Neutrophil (primary cell): Measurements from ENCODE around the gene C12orf57.

Source experiments
- H3K27ac ChIP-seq: fragments of 200-600 bp; sonication (generic); 2 replicates; pipeline ENCODE4 v1.5.1; 2016; ENCODE audit warnings: mild to moderate bottlenecking, moderate library complexity
- H3K27me3 ChIP-seq: fragments of 200-600 bp; sonication (generic); 2 replicates; pipeline ENCODE4 v1.6.0; 2016; ENCODE audit warnings: mild to moderate bottlenecking
- H3K36me3 ChIP-seq: fragments of 200-600 bp; sonication (generic); 2 replicates; pipeline ENCODE4 v1.5.1; 2017
- H3K4me1 ChIP-seq, 2 experiments: fragments of 200-600 bp in 1 of 2; sonication (generic) in 1 of 2; 1 replicate in 1 of 2; 2 replicates in 1 of 2; pipeline versions ENCODE4 v1.5.1 to v1.6.1; 2013 to 2016; ENCODE audit warnings: low read depth in 1 of 2, low read length in 1 of 2, mild to moderate bottlenecking in 1 of 2, moderate library complexity in 1 of 2; ENCODE audit not compliant: control insufficient read depth in 1 of 2, insufficient read depth in 1 of 2
- H3K4me3 ChIP-seq, 2 experiments: fragments of 200-600 bp in 1 of 2; sonication (generic) in 1 of 2; 1 replicate in 1 of 2; 2 replicates in 1 of 2; pipeline ENCODE4 v1.5.1; 2013 to 2016; ENCODE audit warnings: low read depth in 1 of 2, low read length in 1 of 2, mild to moderate bottlenecking in 1 of 2, moderate library complexity in 1 of 2
- H3K9me3 ChIP-seq: fragments of 200-600 bp; sonication (generic); 2 replicates; pipeline ENCODE4 v1.5.1; 2016
- CTCF ChIP-seq: fragments of 200-600 bp; sonication (generic); IDR thresholded peaks from 2 replicates; pipeline ENCODE4 v1.5.1; 2016; ENCODE audit warnings: antibody characterized with exemption

The C12orf57 gene

GRCh38 chr12:6965714-6966113 is 21.9 kb downstream of the C12orf57 start:
- TF ChIP-seq CTCF: no peak
- H3K4me3 ChIP-seq: no peak overlapping the region
- H3K9me3 ChIP-seq: no peaks in the 10 kb centered on the region
- H3K4me1 ChIP-seq: peaks cover 55 to 68% of the 10 kb centered on the region in 2 experiments
- peaks cover 53% of the 10 kb centered on the region for H3K36me3 ChIP-seq
- no peaks in the 10 kb centered on the region for H3K27me3 ChIP-seq
- peak overlapping the region; percentile 99 for H3K27ac ChIP-seq

GRCh38 chr12:6966351-6966750 is 22.5 kb downstream of the C12orf57 start:
- H3K27ac ChIP-seq: peak overlapping the region; percentile 1
- TF ChIP-seq CTCF: no peak
- peaks cover 55 to 66% of the 10 kb centered on the region in 2 experiments for H3K4me1 ChIP-seq
- H3K9me3 ChIP-seq: no peaks in the 10 kb centered on the region
- H3K27me3 ChIP-seq: no peaks in the 10 kb centered on the region
- H3K36me3 ChIP-seq: peaks cover 47% of the 10 kb centered on the region
- no peak overlapping the region for H3K4me3 ChIP-seq

- Histone ChIP-seq H3K27ac (no peak overlapping the region), H3K4me3 (no peak overlapping the region), H3K9me3 (no peaks in the 10 kb centered on the region), H3K27me3 (no peaks in the 10 kb centered on the region), H3K36me3 (peaks cover 39% of the 10 kb centered on the region), H3K4me1 (peaks cover 51 to 58% of the 10 kb centered on the region in 2 experiments)
- TF ChIP-seq CTCF: no peak
Measured at GRCh38 chr12:6967651-6968100, 23.9 kb downstream of the C12orf57 start.

- H3K27ac ChIP-seq: no peak overlapping the region
- no peaks in the 10 kb centered on the region for H3K27me3 ChIP-seq
- H3K4me3 ChIP-seq: no peak overlapping the region
- peaks cover 47 to 50% of the 10 kb centered on the region in 2 experiments for H3K4me1 ChIP-seq
- no peaks in the 10 kb centered on the region for H3K9me3 ChIP-seq
- no peak for TF ChIP-seq CTCF
- H3K36me3 ChIP-seq: peaks cover 39% of the 10 kb centered on the region
Measured at GRCh38 chr12:6968426-6968825, 24.6 kb downstream of the C12orf57 start.

- Histone ChIP-seq H3K27me3 (no peaks in the 10 kb centered on the region), H3K4me3 (peak overlapping the region; percentile 99), H3K4me1 (peaks cover 33 to 36% of the 10 kb centered on the region in 2 experiments), H3K27ac (peak overlapping the region; percentile 89), H3K9me3 (no peaks in the 10 kb centered on the region), H3K36me3 (peaks cover 51% of the 10 kb centered on the region)
- TF ChIP-seq CTCF: no peak
Measured at GRCh38 chr12:6970096-6970527, 26.3 kb downstream of the C12orf57 start.

DNA sequence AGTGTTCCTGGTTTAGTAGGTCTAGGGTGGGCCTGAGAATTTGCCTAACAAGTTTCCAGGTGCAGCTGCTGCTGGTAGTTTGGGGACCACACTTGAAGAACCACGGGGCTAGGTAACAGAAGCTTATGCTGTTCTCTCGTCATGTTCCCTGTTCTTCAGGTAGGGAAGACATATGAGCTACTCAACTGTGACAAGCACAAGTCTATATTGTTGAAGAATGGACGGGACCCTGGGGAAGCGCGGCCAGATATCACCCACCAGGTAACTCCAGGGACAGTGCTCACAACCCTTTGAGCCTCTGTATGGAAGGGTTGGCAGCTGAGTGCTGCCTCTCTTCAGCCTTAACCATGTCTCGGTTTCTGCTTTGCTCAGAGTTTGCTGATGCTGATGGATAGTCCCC is 30.4 kb downstream of the C12orf57 start:
- H3K9me3 ChIP-seq: no peaks in the 10 kb centered on the region

More for the DNA sequence above, 30.4 kb downstream of the C12orf57 start:
- H3K27me3 ChIP-seq: no peaks in the 10 kb centered on the region
- H3K36me3 ChIP-seq: peaks cover 53% of the 10 kb centered on the region
- H3K27ac ChIP-seq: no peak overlapping the region
- no peak for TF ChIP-seq CTCF
- no peak overlapping the region for H3K4me3 ChIP-seq
- H3K4me1 ChIP-seq: peaks cover 23 to 27% of the 10 kb centered on the region in 2 experiments
